Adrenal gland (tissue), 5 donors: ENCODE measurements around the gene SERPINE1.
A peak's percentile ranks its signal among the peaks of the same experiment; 100 is the strongest.

Experiments used
- POLR2A ChIP-seq, 2 donors: fragments of 450-650 bp; IDR thresholded peaks; one replicate each; pipeline ENCODE4 v1.6.1; 2017; ENCODE audit warnings: antibody characterized with exemption in 2 of 2, mild to moderate bottlenecking in 2 of 2, moderate library complexity in 1 of 2
- TF ChIP-seq, protein P1 (sequence below), 6 experiments: fragments of 450-650 bp in 4 of 6; fragments of 200-600 bp in 2 of 6; sonication (generic) in 1 of 6; IDR thresholded peaks; 1 replicate in 5 of 6; 2 replicates in 1 of 6; pipeline versions ENCODE4 v1.5.1 to v1.8.0; 2016 to 2021; ENCODE audit warnings: antibody characterized with exemption in 6 of 6, mild to moderate bottlenecking in 2 of 6, moderate library complexity in 1 of 6
- donor health status: DM: no; HTN: no; CAD: no.

- TF ChIP-seq, protein P1, sequence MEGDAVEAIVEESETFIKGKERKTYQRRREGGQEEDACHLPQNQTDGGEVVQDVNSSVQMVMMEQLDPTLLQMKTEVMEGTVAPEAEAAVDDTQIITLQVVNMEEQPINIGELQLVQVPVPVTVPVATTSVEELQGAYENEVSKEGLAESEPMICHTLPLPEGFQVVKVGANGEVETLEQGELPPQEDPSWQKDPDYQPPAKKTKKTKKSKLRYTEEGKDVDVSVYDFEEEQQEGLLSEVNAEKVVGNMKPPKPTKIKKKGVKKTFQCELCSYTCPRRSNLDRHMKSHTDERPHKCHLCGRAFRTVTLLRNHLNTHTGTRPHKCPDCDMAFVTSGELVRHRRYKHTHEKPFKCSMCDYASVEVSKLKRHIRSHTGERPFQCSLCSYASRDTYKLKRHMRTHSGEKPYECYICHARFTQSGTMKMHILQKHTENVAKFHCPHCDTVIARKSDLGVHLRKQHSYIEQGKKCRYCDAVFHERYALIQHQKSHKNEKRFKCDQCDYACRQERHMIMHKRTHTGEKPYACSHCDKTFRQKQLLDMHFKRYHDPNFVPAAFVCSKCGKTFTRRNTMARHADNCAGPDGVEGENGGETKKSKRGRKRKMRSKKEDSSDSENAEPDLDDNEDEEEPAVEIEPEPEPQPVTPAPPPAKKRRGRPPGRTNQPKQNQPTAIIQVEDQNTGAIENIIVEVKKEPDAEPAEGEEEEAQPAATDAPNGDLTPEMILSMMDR (IDR thresholded peaks at IDR 0.05) = peak; percentile 68 to 82 (median 77)
- TF ChIP-seq POLR2A (IDR thresholded peaks at IDR 0.05) = no peak
These were observed 43.1 kb downstream of the SERPINE1 start for GRCh38 chr7:101169838-101170551.
